A549 (cell line): Measurements from ENCODE around the gene PRX. TPM values are rescaled to one million over a fixed set of nuclear protein-coding genes. Genes with fewer than 3 reads are reported as not detected.

ENCODE experiments used
- ATAC-seq, 2 experiments: fragments of 200-7000 bp in 1 of 2; fragments of >200 bp in 1 of 2; cut with Nextera tagmentation in 1 of 2; cut with Tn5 transposase in 1 of 2; 3 replicates each; pipeline versions ENCODE4 v1.8.0 to v1.9.1; 2018 to 2020; ENCODE audit warnings: mild to moderate bottlenecking in 1 of 2, moderate library complexity in 1 of 2
- CTCF ChIA-PET: fragments of 300-600 bp; sonication (Branson Sonifier 250); formaldehyde crosslinking; extraction: SDS; loops from one replicate; lab custom pipeline; 2021; ENCODE audit warnings: antibody characterized with exemption, inconsistent platforms; lab: Yijun Ruan, JAX
- POLR2A ChIA-PET: fragments of 350-600 bp; formaldehyde crosslinking; extraction: SDS; loops from one replicate; lab custom pipeline; 2021; ENCODE audit warnings: antibody characterized with exemption, inconsistent platforms; lab: Yijun Ruan, JAX
- DNase-seq, 2 experiments: peaks; one replicate each; pipeline versions ENCODE4 v3.0.0 to v3.0.0-alpha.2; 2011 to 2016; ENCODE audit warnings: low read depth in 1 of 2, low spot score in 1 of 2
- FAIRE-seq: peaks from 2 replicates; lab custom pipeline; 2011; peaks lifted over from hg19 to GRCh38; lab: Jason Lieb, UNC
- H3K27ac ChIP-seq, 2 experiments: fragments of >200 bp; sonication (Bioruptor Twin); formaldehyde crosslinking; 3 replicates each; pipeline ENCODE4 v1.5.1; 2016 to 2017
- H3K4me1 ChIP-seq: fragments of >200 bp; sonication (Bioruptor Twin); formaldehyde crosslinking; 3 replicates; pipeline ENCODE4 v1.6.1; 2016
- H3K4me2 ChIP-seq: fragments of >200 bp; sonication (Bioruptor Twin); formaldehyde crosslinking; 3 replicates; pipeline ENCODE4 v1.6.1; 2016
- H3K4me3 ChIP-seq: fragments of >200 bp; sonication (Bioruptor Twin); formaldehyde crosslinking; 3 replicates; pipeline ENCODE4 v1.5.1; 2016
- H3K9me3 ChIP-seq: fragments of >200 bp; sonication (Bioruptor Twin); formaldehyde crosslinking; 3 replicates; pipeline ENCODE4 v1.6.1; 2016
- CEBPB ChIP-seq, 2 experiments: fragments of >200 bp in 1 of 2; sonication (Bioruptor Twin) in 1 of 2; formaldehyde crosslinking in 1 of 2; IDR thresholded peaks; 2 replicates each; pipeline ENCODE4 v1.6.1; 2012 to 2016
- CHD2 ChIP-seq: fragments of 150-350 bp; IDR thresholded peaks from 2 replicates; pipeline ENCODE4 v1.6.1; 2014; ENCODE audit warnings: low read length; ENCODE audit not compliant: partially characterized antibody
- CTCF ChIP-seq: fragments of >200 bp; sonication (Bioruptor Twin); formaldehyde crosslinking; IDR thresholded peaks from 3 replicates; pipeline ENCODE4 v1.5.1; 2016
- FOSL2 ChIP-seq, 2 experiments: fragments of 450-650 bp in 1 of 2; fragments of >200 bp in 1 of 2; sonication (Bioruptor Twin) in 1 of 2; formaldehyde crosslinking; IDR thresholded peaks; 2 replicates each; pipeline versions ENCODE4 v1.5.0 to v1.6.1; 2016 to 2020; ENCODE audit warnings: mild to moderate bottlenecking in 1 of 2, moderate library complexity in 1 of 2
- HEYL ChIP-seq: fragments of 250-450 bp; sonication (Bioruptor Pico); IDR thresholded peaks from 2 replicates; pipeline ENCODE4 v1.8.0; 2021; ENCODE audit warnings: mild to moderate bottlenecking, moderate library complexity
- HMGXB4 ChIP-seq: fragments of 250-450 bp; sonication (Bioruptor Pico); IDR thresholded peaks from 2 replicates; pipeline ENCODE4 v1.5.0; 2021; ENCODE audit warnings: mild to moderate bottlenecking, moderate library complexity, borderline replicate concordance
- MAFK ChIP-seq: fragments of 450-650 bp; IDR thresholded peaks from 2 replicates; pipeline ENCODE4 v1.6.1; 2014; ENCODE audit not compliant: partially characterized antibody
- TP53 ChIP-seq: fragments of 250-450 bp; sonication (Bioruptor Pico); IDR thresholded peaks from 2 replicates; pipeline ENCODE4 v1.5.0; 2021; ENCODE audit warnings: mild to moderate bottlenecking, moderate library complexity
- ZFP36 ChIP-seq: fragments of 450-650 bp; IDR thresholded peaks from 2 replicates; pipeline ENCODE4 v1.6.1; 2014; ENCODE audit warnings: borderline replicate concordance; ENCODE audit not compliant: partially characterized antibody
- WGBS: methylation state at CpG from one replicate; pipeline ENCODE4 v1.1.6; 2017; ENCODE audit errors: missing lambda C conversion rate; 5-methylcytosine and 5-hydroxymethylcytosine counted together
- polyA plus RNA-seq, 4 experiments: library from polyadenylated mRNA; depleted of rRNA in 3 of 4; stranded (reverse); fragments of >200 nt; fragmentation: RNase III in 1 of 4; extraction: RNeasy Plus Mini Kit Qiagen cat#74134 plus additional on column Dnase treatment in 1 of 4; gene quantifications; 2 replicates in 3 of 4; 3 replicates in 1 of 4; pipeline ENCODE4 v1.2.3, GENCODE V29; 2011 to 2017

The PRX gene
- polyA plus RNA-seq, 2 of the 4 experiments (the other 2 are of a cell fraction): 1.6 to 1.8 TPM

GRCh38 chr19:40416918-40417642, 3.9 kb upstream of the PRX start:
- Histone ChIP-seq H3K4me2 (peak overlapping the region; percentile 10; the same call in 2 of the 3 replicates), H3K4me1 (peaks cover 17% of the 10 kb centered on the region), H3K9me3 (no peaks in the 10 kb centered on the region), H3K27ac (peak overlapping the region; percentile 37 to 75), H3K4me3 (no peak overlapping the region)
- peak in 1 of 2 experiments; percentile 71 for DNase-seq
- TF ChIP-seq CHD2 (no peak), FOSL2 (IDR thresholded peaks at IDR 0.05) (no peak), FOSL2 (CRISPR knock-in tag; IDR thresholded peaks at IDR 0.05) (peak; percentile 88)
- ATAC-seq: peak in 1 of 2 experiments; percentile 0; a peak in 1 of 6 replicates
- ChIA-PET CTCF (interaction anchor here (0.7 to 26.4 kb wide), 12 partner anchors 8 to 277 kb away, joined by 3 to 950 read pairs (median 6); partner anchors contain the start of genes BLVRB, PRX, SERTAD1 and SERTAD3), POLR2A (interaction anchor here (0.6 to 6.2 kb wide), 5 partner anchors 7 to 153 kb away, joined by 3 to 47 read pairs (median 4); partner anchors contain the start of gene SERTAD1)
- no peak for FAIRE-seq
- WGBS: 52% methylated on average over 16 of the region's 16 CpGs

- TF ChIP-seq ZFP36 (peak; percentile 100), HMGXB4 (CRISPR knock-in tag) (no peak)
- Histone ChIP-seq H3K9me3 (no peaks in the 10 kb centered on the region), H3K27ac (no peak overlapping the region), H3K4me2 (no peak overlapping the region), H3K4me3 (no peak overlapping the region), H3K4me1 (peaks cover 21% of the 10 kb centered on the region)
- WGBS: 88% methylated on average over 2 of the region's 2 CpGs
- CTCF ChIA-PET: interaction anchor here (0.8 to 26.4 kb wide), 14 partner anchors 8 to 219 kb away, joined by 3 to 950 read pairs (median 6); partner anchors contain the start of genes BLVRB, PRX, SERTAD1 and SERTAD3
- FAIRE-seq (no peak), ATAC-seq (no peak), DNase-seq (no peak)
- POLR2A ChIA-PET: interaction anchor here (0.9 to 6.2 kb wide), 3 partner anchors 9 to 155 kb away, joined by 3 to 47 read pairs (median 5); partner anchors contain the start of gene SERTAD1
Observed at GRCh38 chr19:40415768-40416167, 2.6 kb upstream of the PRX start.

GRCh38 chr19:40414542-40415535, 1.7 kb upstream of the PRX start:
- no peak for TF ChIP-seq CEBPB (IDR thresholded peaks at IDR 0.05)
- TF ChIP-seq CTCF: no peak
- TF ChIP-seq MAFK: peak; percentile 63
- no peak for TF ChIP-seq HEYL (CRISPR knock-in tag)
- no peak for TF ChIP-seq TP53 (CRISPR knock-in tag)
- WGBS: 84% methylated on average over 21 of the region's 21 CpGs
- Histone ChIP-seq H3K9me3 (no peaks in the 10 kb centered on the region), H3K4me2 (no peak overlapping the region), H3K4me3 (no peak overlapping the region), H3K4me1 (peaks cover 21% of the 10 kb centered on the region), H3K27ac (peak overlapping the region in 1 of 2 experiments; percentile 2; a peak in 1 of 6 replicates)
- ChIA-PET CTCF (interaction anchor here (0.5 to 26.4 kb wide), 16 partner anchors 3 to 220 kb away, joined by 3 to 950 read pairs (median 6); partner anchors contain the start of genes BLVRB, PRX, SERTAD1 and SERTAD3), POLR2A (interaction anchor here (1.5 to 6.2 kb wide), 2 partner anchors 10 to 11 kb away, joined by 3 to 47 read pairs; partner anchors contain the start of gene SERTAD1)
- no peak for DNase-seq
- no peak for ATAC-seq
- no peak for FAIRE-seq
